Measurements from ENCODE around the gene NPIPB12.
"Not testable (repeated sequence)": the region's sequence is repeated elsewhere in the genome, so short reads cannot be mapped to it uniquely, and the experiment has no call there.

- TF ChIP-seq CEBPG (CRISPR knock-in tag; IDR thresholded peaks at IDR 0.05); CEBPG (tag; conservative IDR thresholded peaks at IDR 0.05 in 1 of 2, IDR thresholded peaks at IDR 0.05 in 1 of 2); CHD1 (IDR thresholded peaks at IDR 0.05; ENCODE audit: low read length); MAX (CRISPR knock-in tag; IDR thresholded peaks at IDR 0.05); CTCF (IDR thresholded peaks at IDR 0.05 in 2 of 3, conservative IDR thresholded peaks at IDR 0.05 in 1 of 3; ENCODE audit: insufficient read depth in 2 of 3, low read depth in 1 of 3, low read length in 3 of 3); ZNF274 (IDR thresholded peaks at IDR 0.05; ENCODE audit: borderline replicate concordance, low read depth, low read length); ZNF311 (CRISPR knock-in tag; IDR thresholded peaks at IDR 0.05); RFX1 (IDR thresholded peaks at IDR 0.05); ATF2 (CRISPR knock-in tag; IDR thresholded peaks at IDR 0.05); ZNF324 (CRISPR knock-in tag; IDR thresholded peaks at IDR 0.05); RAD21 (CRISPR knock-in tag; conservative IDR thresholded peaks at IDR 0.05 in 1 of 2, IDR thresholded peaks at IDR 0.05 in 1 of 2): not testable (repeated sequence)
Measured at GRCh38 chr16:29453754-29454153, 52.5 kb downstream of the NPIPB12 start.

All from K562 (cell line).